Right ventricle myocardium inferior (tissue), 1 donor: ENCODE results near the gene RIMBP3C. TPM values are rescaled to one million over a fixed set of nuclear protein-coding genes. Genes with fewer than 3 reads are reported as not detected.
"Not testable (repeated sequence)": the region's sequence is repeated elsewhere in the genome, so short reads cannot be mapped to it uniquely, and the experiment has no call there.

Source experiments
- ATAC-seq: fragments of 200-7000 bp; cut with Tn5 transposase; one replicate; pipeline ENCODE4 v1.9.1; 2020; ENCODE audit warnings: mild to moderate bottlenecking, moderate library complexity
- DNase-seq: peaks from one replicate; pipeline ENCODE4 v3.0.0; 2021; ENCODE audit errors: missing footprints
- intact Hi-C: fragments of 100-400 bp; cut with DNase I; formaldehyde crosslinking; loops from one replicate; pipeline ENCODE4 v1.11.0; 2022
- total RNA-seq: library from RNA; stranded (reverse); fragmentation: NEBNext Ultra II Directional; extraction: Animal tissue kit (Norgen Biotek cat#: 25700); gene quantifications from one replicate; pipeline ENCODE4 v1.2.1, GENCODE V29; 2021
- donor health status: DM: no; HTN: yes; CAD: no; lungs with severe emphysema.

RIMBP3C gene
- total RNA-seq, 1 donor from 2014 or later = not detected

DNA sequence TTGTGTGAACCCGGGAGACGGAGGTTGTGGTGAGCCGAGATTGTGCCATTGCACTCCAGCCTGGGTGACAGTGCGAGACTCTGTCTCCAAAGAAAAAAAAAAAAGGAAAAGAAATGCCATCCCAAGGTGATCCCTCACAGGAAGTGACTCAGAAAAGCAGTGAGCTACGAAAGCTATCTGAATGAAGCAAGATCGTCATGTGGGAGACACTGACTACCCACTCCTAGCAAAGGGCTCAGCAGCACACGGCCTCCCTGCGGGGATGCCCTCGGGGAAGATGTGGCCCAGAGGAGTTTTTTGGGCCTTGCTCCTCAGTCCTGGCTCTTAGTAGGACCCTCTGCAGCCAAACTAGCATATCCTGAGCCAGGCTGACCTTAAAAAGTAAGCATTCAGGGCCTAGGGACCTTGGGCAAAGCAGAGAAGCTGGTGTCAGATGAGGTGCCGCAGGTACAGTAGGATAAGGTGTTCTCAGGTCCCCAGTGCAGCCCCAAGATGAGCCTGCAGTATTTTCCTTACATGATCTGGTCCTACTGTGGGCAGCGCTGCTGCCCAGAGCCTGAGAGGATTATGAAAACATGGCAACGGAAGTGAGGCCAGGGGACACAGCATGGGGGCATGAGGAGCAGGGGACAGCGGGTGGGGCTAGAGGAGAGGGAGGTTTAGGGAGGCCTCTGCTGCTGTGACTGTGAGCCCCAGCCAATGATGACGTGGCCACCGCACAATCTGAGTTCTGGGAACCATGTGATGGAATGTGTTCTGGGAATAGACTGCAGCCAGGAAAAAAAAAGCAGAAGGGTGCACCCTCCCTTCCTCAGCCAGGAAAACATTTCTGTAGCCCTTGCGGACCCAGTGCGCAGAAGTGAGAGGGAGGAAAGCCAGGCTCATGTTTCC, 6.6 kb downstream of the RIMBP3C start:
- peak; percentile 77 for ATAC-seq
- DNase-seq, intact Hi-C loops: not testable (repeated sequence)

DNA sequence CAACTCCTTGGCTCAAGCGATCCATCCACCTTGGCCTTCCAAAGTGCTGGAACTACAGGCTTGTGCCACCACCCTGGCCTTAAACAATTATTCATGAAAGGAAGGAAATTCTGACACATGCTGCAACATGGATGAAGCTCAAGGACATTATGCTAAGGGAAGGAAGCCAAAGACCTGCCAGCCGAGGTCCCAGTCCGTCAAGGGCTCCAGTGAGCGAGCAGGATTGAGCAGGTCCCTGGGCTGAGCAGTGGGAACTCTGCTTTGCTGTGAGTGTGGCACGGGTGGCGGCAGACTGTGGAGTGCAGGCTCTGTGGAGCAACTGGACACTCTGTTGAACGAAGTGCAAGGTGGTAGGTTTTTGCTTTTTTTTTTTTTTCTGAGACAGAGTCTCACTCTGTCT, 11.4 kb downstream of the RIMBP3C start:
- DNase-seq, ATAC-seq, intact Hi-C loops: not testable (repeated sequence)

DNA sequence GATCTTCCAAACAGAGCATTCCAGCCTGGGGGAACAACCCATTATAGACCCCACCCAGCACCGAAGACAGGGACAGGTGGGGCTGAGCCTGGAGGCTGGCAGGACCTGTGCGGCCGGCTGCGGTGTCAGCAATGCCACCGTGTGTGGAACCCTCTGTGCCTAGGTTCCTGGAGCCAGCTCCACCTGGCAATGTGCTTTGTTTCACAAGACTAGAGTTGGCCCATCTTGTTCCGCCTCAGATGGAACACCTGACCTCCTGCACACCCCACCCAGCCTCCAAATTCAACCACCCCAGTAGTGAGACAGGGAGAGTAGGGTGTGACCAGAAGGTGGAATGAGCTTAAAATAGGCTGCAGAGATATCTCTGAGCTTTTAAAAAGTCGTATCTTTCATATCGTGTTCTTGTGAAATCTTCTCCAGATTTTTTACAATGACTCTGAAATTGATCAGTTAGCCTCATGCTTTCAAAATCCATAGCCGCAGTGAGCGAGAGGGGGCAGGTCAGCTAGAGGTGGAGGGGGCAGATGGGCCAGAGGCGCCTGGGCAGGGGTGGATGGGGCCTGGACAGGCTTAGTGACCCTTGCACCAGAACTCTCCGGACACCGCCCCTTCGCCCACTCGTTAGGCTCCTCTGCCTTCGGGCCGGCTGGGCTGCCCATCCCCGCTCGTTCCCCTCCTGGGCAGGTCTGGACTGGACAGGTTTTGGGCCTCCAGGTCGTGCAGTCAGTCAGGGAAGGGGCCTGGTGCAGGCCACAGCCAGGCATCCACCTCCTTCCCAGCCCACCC, 18.2 kb downstream of the RIMBP3C start:
- ATAC-seq = not testable (repeated sequence)

GRCh38 chr22:21531525-21531924, 19.7 kb downstream of the RIMBP3C start:
- intact Hi-C loops, ATAC-seq, DNase-seq: not testable (repeated sequence)

More for the DNA sequence above, 18.2 kb downstream of the RIMBP3C start:
- DNase-seq, intact Hi-C loops: not testable (repeated sequence)

GRCh38 chr22:21526705-21527500, 24.4 kb downstream of the RIMBP3C start:
- ATAC-seq, intact Hi-C loops, DNase-seq: not testable (repeated sequence)

DNA sequence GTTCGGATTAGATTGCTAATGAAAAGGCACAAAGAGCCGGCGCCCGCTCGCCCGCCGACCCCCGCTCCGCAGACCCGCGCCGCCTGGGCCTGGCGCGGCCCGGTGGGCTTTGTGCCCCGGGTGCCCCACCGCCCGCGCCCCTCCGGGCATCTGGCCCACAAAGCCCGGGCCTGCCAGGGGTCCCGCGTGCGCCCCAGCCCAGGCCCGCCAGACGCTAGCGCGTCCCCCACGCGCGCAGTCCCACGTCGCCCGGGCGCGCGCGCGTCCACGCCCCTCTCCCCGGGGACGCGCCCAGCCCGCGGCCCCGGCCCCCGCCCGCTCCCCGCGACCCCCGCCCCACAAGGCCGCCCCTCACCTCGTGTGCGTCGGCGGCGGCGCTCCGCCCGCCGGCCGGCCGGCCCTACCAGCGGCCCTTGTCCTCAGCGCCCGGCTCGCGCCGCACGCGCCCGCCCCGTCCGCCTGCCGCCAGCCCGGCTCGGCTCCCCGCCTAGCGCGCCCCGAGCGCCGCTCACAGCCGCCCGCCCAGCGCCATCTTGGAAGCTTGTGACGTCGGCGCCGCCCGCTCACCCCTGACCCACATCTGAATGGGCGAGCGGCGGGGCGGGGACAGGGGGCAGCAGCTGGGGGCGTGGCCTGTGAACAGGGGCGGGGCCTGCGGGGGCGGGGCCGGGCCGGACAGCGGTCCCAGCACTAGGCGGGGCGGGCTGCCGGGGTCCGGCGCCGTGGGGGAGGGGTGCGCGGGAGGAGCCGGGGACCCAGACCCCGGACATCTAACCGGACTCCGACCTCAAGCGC, 34.1 kb downstream of the RIMBP3C start:
- intact Hi-C loops, DNase-seq: not testable (repeated sequence)
- peak; percentile 88 for ATAC-seq

- ATAC-seq, intact Hi-C loops, DNase-seq: not testable (repeated sequence)
These were observed 34.7 kb downstream of the RIMBP3C start for GRCh38 chr22:21516522-21516921.

- ATAC-seq, intact Hi-C loops, DNase-seq: not testable (repeated sequence)
These were observed 36.0 kb downstream of the RIMBP3C start for GRCh38 chr22:21515234-21515633.

DNA sequence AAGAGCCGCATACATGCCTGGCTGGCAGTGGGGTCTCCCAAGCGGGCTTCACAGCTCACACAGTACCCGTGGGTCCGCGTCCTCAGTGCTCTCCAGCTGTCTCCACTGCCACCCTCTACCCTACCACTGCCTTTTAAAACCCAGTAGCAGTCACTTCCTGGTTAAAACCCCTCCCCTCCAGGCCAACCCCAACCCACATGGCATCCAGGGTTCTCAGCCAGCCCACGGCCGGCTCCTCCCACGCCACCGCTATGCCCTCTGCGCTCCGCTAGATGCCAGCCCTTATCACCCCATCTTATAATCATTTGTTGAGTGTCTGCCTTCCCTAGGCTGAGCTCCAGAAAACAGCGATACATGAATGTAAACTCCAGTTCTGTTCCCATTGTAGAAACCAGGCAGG, 37.1 kb downstream of the RIMBP3C start:
- intact Hi-C loops, ATAC-seq, DNase-seq: not testable (repeated sequence)

DNA sequence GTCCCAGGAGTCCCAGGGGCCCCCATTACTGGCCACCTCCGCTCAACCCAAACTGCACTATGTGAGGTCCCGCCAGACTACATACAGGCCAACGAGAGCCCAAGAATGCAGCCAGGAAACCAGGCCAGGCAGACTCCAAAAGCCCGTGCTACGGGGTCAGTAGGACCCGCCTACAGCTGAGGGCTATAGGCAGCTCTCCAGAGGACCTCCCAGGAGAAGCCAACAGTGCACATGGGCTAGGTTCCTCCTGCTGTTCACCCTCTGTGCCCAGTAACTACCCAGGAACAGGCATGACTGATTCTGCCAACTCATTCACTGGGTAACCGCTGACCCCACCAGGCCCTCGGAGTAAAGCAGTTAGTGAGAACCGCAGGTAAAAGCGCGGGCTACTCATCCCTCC, 39.2 kb downstream of the RIMBP3C start:
- DNase-seq, intact Hi-C loops: not testable (repeated sequence)
- ATAC-seq = peak; percentile 11

- DNase-seq, intact Hi-C loops: not testable (repeated sequence)
- ATAC-seq = peak; percentile 62
These were observed 40.9 kb downstream of the RIMBP3C start for GRCh38 chr22:21510397-21510796.

DNA sequence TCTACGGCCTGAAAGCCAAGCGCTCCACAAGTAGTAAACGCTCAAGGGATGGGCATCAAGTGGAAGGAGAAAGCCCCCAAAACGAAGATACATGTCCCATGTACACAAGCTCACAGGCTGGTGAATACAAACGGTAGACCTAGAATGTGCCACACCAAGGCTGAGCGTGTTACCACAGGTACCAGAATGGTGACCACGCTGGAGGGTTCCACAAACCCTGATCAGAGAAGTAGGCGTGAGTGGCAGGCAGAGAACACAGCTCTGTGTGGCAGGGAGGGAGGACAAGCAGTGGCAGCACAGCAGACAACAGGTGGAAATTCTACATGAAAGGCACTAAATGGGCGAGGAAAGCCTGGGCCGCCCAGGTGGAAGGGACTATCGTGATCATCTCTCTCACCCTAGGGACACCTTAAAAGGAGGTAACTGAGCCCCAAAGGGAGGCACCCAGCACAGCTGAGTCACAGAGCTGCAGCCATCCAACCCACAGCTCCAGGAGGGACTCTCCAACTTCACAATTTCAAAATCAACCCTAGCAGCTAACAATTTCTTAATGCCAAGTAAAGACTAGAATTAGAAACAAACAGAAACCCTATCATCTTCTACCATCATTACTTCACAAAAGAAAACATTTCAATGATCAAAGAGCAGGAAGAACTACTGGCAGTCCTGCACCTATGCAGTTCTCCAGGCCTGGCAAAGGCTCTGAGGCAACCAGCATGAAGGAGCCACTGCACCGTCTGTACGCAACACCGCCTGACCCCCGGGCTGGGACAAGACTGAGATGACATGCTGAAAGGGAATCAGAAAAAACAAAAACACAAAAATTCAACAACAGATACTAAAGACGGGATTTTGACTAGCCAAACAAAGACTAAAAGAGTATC, 51.4 kb downstream of the RIMBP3C start:
- DNase-seq, ATAC-seq, intact Hi-C loops: not testable (repeated sequence)

DNA sequence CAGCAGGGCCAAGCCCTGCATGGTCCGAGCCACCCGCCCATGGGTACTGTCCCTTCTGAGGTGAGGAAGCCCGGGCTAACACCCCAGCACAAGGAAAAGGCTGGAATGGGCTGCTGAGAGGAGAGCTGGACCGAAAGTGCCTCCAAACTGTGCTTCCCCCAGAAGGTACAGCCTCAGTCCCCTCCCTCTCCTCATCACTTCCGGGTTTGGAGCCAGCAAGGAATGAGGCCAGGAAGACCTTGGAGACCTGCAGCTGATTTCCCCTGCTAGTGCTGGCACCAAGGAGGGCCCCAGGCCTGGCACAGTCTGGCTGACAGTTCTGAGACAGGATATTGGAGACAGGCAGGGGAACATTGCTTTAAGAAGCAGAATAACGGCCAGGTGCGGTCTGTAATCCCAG, 52.8 kb downstream of the RIMBP3C start:
- intact Hi-C loops, ATAC-seq, DNase-seq: not testable (repeated sequence)

- intact Hi-C loops, DNase-seq: not testable (repeated sequence)
- peak; percentile 83 for ATAC-seq
These were observed 53.3 kb downstream of the RIMBP3C start for GRCh38 chr22:21497984-21498383.
